K562 (cell line): ENCODE results near the gene BMAL2.

ENCODE experiments used
- NR2F6 ChIP-seq: fragments of 450-650 bp; formaldehyde crosslinking; IDR thresholded peaks from 2 replicates; pipeline ENCODE4 v1.4.0; 2020; ENCODE audit warnings: mild to moderate bottlenecking
- RAD21 ChIP-seq, 2 experiments: fragments of 250-450 bp in 1 of 2; fragments of 450-650 bp in 1 of 2; sonication (Bioruptor Pico) in 1 of 2; formaldehyde crosslinking in 1 of 2; IDR thresholded peaks in 1 of 2; conservative IDR thresholded peaks in 1 of 2; 2 replicates each; pipeline versions ENCODE4 v1.4.0 to v1.8.0; 2020 to 2022; ENCODE audit warnings: mild to moderate bottlenecking in 2 of 2, moderate library complexity in 1 of 2
- U2AF2 ChIP-seq: fragments of 200-400 bp; formaldehyde crosslinking; optimal IDR thresholded peaks from 2 replicates; pipeline ENCODE3; 2017; ENCODE audit warnings: low read depth, mild to moderate bottlenecking, low read length
- ZFP91 ChIP-seq: sonication (generic); formaldehyde crosslinking; IDR thresholded peaks from 2 replicates; pipeline ENCODE4 v1.8.0; 2022; ENCODE audit warnings: mild to moderate bottlenecking, missing genetic modification reagents

DNA sequence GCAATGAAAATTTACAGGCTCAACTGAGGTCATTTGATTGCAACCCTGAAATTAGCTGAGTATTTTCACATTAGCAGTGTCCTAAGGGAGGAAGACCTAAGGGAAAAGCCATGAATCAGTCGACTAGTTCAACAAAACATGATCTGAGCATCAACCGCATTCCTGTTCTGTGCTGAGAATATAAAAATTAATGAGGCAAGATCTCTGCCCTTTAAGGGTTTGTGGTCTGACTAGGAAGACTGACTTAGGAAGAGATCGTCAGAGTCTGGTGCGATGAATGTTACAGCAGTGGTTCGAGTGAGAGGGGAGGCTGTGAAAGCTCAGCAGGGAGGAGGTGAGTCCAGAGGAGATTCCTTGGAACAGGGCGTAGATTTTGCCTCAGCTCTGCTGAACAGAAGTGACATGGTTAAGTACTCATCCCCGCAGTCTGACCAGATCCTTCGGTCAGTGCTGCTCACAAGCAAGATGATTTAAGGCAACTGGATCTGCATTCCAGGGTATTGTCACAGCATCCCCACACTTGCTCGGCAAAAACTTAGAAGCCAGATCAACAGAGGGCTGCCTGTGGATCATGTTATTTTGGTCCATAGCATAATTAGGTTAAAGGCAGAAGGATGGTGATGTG is 49.6 kb downstream of the BMAL2 start:
- TF ChIP-seq ZFP91, result no peak
- no peak for TF ChIP-seq NR2F6
- no peak for TF ChIP-seq U2AF2
- no peak for TF ChIP-seq RAD21 (CRISPR knock-in tag; conservative IDR thresholded peaks at IDR 0.05 in 1 of 2, IDR thresholded peaks at IDR 0.05 in 1 of 2)
